ENCODE results near the gene ALDH9A1.
"Not testable (repeated sequence)": the region's sequence is repeated elsewhere in the genome, so short reads cannot be mapped to it uniquely, and the experiment has no call there.

The ALDH9A1 gene

DNA sequence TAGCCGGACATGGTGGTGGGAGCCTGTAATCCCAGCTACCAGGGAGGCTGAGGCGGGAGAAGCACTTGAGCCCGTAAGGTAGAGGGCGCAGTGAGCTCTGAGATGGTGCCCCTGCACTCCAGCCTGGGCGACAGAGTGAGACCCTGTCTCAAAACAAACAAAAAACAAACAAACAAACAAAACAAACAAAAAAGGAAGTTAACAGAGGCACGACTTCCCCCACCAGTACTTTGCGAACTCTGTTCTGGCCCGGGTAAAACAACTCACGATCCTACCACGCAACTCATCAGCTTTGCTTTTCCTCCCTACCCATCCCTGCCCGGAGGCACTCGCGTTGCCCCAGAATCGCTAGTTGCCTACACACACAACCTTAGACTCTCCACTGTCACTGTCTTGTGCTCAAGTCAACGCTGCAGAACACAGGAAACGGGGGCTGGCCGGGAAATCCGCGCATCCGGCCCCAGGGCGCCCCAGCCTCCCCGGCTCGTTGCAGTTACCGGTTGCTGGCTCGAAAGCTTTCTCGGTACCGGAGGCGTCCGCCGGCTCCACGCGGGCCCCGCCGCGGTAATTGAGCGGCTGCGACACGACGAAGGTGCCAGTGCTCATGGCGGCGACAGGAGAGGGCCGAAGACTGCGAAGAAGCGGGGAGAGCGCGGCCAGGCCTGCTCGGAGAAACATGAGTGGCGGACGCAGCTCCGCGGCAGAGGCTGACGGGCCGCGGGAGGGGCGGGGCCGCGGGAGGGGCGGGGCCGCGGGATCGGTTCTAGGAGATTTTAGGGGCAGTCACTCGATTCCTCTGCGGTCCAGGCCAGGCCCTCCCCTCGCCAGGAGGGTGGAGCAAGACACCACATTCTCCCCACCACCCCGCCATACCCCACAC, at the start of gene ALDH9A1:
ALDH9A1 (minus strand) TSS at position 682 of the 880 bp plus-strand sequence; CDS start at position 678, 4 bp downstream.
- peak; percentile 28 for DNase-seq

DNA sequence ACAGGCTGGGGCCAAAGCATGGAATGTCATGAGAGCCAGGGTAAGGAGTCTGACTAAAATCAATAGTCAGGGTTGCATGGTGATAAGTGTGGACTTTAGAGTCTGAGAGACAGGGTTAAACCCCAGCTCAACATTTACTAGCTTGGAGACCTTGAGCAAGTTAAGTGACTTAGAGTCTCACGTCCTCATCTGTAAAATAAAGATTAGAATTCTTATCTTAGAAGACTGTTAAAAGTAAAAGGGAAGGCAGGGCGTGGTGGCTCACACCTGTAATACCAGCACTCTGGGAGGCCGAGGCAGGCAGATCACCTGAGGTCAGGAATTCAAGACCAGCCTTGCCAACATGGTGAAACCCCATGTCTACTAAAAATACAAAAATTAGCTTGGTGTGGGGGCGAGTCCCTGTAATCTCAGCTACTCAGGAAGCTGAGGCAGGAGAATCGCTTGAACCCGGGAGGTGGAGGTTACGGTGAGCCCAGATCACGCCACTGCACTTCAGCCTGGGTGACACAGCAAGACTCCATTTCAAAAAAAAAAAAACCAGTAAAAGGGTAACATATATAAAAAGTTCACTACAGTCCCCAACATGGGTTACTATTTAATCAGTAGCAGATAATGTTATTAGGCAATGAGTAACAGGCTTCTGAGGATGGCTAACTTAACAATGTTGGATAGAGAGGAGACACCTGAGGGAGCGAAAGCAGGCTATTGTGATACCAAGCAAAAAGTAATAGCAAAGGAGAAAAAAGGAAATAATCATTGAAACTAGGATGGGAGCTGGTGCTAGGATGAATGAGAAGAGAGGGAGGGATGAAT, 49.5 kb upstream of the ALDH9A1 start:
- DNase-seq: no peak

GRCh38 chr1:165744913-165745312, 46.6 kb upstream of the ALDH9A1 start:
- DNase-seq: not testable (repeated sequence)

- DNase-seq: no peak
Observed at GRCh38 chr1:165742194-165742593, 43.8 kb upstream of the ALDH9A1 start.

DNA sequence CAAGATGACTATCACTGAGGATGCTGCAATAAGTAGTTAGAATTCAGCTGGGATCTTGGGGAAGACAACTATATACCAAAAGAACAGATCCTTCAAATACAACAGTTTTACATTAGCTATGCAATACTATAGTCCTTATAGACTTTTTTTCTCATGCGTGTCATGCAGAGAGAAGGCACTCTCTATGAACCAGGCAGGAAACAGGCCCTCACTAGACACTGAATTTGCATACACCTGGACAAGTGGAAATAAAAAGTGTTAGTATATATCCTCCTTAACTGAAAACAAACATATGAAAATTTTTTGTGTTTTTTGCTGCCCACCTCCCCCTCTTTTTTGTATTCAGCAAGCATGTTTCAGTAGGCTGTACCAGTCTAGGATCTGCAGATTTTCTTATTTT, 40.4 kb upstream of the ALDH9A1 start:
- DNase-seq: peak; percentile 7

GRCh38 chr1:165737196-165737595, 38.8 kb upstream of the ALDH9A1 start:
- DNase-seq: no peak

GRCh38 chr1:165734906-165735305, 36.5 kb upstream of the ALDH9A1 start:
- DNase-seq: no peak

DNA sequence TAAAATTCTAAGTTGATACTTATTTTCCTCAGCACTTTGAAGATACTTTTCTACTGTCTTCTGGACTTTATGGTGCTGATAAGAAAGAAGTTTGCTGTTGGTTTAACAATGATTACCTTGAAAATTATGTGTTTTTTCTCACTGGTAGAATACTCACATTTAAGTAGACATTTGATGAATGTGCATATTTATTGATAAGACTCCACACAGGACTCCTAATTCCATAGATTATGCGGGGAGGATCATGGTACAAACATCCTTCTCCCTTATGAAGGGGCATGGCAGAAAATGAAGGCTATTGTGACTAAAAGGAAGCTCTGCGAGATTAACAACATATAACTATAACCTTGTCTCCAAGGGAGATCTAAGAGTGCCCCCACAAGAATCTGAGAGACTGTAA, 28.5 kb upstream of the ALDH9A1 start:
- no peak for DNase-seq

DNA sequence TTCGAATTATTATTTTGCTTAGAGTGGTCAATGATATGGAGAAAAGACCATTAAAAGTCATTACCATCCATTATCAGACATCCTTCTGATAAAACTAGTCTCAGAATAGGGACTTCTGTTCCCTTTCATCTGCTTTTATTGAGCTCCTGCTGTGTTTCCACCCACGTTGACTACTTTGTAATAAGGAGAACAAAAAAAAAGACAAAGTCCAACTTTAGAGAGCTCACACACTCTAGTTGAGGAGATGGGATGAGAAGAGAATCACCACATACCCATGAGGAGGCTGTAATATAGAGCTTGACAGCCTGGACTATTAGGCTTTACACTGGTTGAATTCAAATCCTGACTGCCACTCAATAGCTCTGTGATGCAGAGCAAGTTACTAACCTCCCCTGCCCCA, 27.8 kb upstream of the ALDH9A1 start:
- DNase-seq: no peak

GRCh38 chr1:165717918-165718515, 19.7 kb upstream of the ALDH9A1 start:
- peak; percentile 4 for DNase-seq

- DNase-seq: not testable (repeated sequence)
Observed at GRCh38 chr1:165716265-165717051, 18.1 kb upstream of the ALDH9A1 start.

- DNase-seq: no peak
Observed at GRCh38 chr1:165712764-165713163, 14.4 kb upstream of the ALDH9A1 start.

- no peak for DNase-seq
Observed at GRCh38 chr1:165707984-165708706, 9.8 kb upstream of the ALDH9A1 start.

DNA sequence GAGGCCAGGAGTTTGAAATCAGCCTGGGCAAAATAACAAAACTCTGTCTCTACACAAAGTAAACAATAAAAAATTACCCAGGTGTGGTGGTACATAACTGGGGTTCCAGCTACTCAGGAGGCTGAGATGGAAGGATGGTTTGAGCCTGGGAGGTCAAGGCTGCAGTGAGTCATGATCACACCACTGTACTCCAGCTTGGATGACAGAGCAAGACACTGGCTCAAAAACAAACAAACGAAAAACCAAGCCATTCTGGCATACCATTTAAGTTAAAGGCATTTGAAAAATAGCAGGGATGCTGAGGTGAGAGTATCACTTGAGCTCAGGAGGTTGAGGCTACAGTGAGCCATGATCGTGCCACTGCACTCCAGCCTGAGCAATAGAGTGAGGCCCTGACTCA, 5.3 kb upstream of the ALDH9A1 start:
- no peak for DNase-seq

DNA sequence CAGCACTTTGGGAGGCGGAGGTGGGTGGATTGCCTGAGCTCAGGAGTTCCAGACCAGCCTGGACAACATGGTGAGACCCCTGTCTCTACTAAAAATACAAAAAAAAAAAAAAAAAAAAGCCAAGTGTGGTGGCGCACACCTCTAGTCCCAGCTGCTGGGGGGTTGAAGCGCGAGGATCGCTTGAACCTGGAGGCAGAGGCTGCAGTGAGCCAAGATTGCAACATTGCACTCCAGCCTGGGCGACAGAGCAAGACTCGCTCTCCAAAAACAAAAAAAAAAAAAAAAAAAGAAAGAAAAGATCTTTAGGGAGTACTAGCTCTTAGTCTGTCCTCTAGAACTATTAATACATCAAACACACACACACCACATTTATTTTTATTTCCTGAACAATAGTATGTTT, 3.6 kb upstream of the ALDH9A1 start:
- DNase-seq: not testable (repeated sequence)

- no peak for DNase-seq
Observed at GRCh38 chr1:165699577-165699976, 1.2 kb upstream of the ALDH9A1 start.

GRCh38 chr1:165698761-165699052, 345 bp upstream of the ALDH9A1 start:
- DNase-seq: no peak

GRCh38 chr1:165697491-165697880, 876 bp downstream of the ALDH9A1 start:
- DNase-seq: no peak

GRCh38 chr1:165696625-165697100, 1.7 kb downstream of the ALDH9A1 start:
- no peak for DNase-seq

DNA sequence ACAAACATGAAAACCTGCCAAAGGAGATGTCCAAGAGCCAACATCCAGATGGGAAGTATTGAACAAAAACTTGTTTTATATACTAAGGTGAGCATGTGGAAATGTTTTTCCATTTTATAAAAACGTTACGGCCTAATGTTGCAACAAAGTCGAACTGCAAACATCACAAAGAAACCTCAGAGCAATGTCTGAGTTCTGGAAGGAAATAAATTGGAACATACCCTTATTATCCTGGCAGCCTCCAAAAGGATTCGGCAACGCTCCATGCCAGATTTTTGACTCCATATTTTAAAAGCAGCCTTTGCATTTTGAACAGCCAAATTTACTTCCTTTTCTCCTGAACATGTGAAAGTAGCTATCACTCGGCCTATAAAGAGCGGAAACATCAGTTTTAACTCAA, 3.3 kb downstream of the ALDH9A1 start:
- no peak for DNase-seq

GRCh38 chr1:165688046-165688445, 10.3 kb downstream of the ALDH9A1 start:
- DNase-seq: no peak

GRCh38 chr1:165686971-165687433, 11.4 kb downstream of the ALDH9A1 start:
- DNase-seq: no peak
